Mesenchymal stem cell (in vitro differentiated cells and primary cell): ENCODE data around the gene CEP19.

Experiments
- DNase-seq: peaks from one replicate; pipeline ENCODE4 v3.0.0-alpha.2; 2013
- H2AFZ ChIP-seq: one replicate; pipeline ENCODE4 v1.6.1; 2013; ENCODE audit warnings: low read depth, mild to moderate bottlenecking, control low read depth, inconsistent platforms, low read length, moderate library complexity
- H2AK5ac ChIP-seq: 2 replicates; pipeline ENCODE4 v1.6.1; 2013; ENCODE audit warnings: low read length, moderate library complexity, mild to moderate bottlenecking, inconsistent platforms; ENCODE audit not compliant: severe bottlenecking
- H2BK120ac ChIP-seq: one replicate; pipeline ENCODE4 v1.6.1; 2013; ENCODE audit warnings: low read depth, mild to moderate bottlenecking, inconsistent platforms, low read length, moderate library complexity
- H2BK12ac ChIP-seq, 2 experiments: one replicate each; pipeline ENCODE4 v1.6.1; 2013; ENCODE audit warnings: inconsistent platforms in 2 of 2, low read length in 2 of 2, mild to moderate bottlenecking in 2 of 2, moderate library complexity in 2 of 2, control low read depth in 1 of 2
- H2BK15ac ChIP-seq: one replicate; pipeline ENCODE4 v1.6.1; 2013; ENCODE audit warnings: mild to moderate bottlenecking, low read depth, inconsistent platforms; ENCODE audit not compliant: poor library complexity, severe bottlenecking
- H2BK5ac ChIP-seq: 2 replicates; pipeline ENCODE4 v1.6.1; 2013; ENCODE audit warnings: low read depth, mild to moderate bottlenecking, low read length, control low read depth, inconsistent platforms; ENCODE audit not compliant: poor library complexity, severe bottlenecking
- H3K14ac ChIP-seq, 2 experiments: one replicate each; pipeline ENCODE4 v1.6.1; 2013; ENCODE audit warnings: inconsistent platforms in 2 of 2, low read length in 2 of 2, control low read depth in 1 of 2, mild to moderate bottlenecking in 1 of 2, moderate library complexity in 1 of 2
- H3K18ac ChIP-seq, 2 experiments: one replicate each; pipeline ENCODE4 v1.6.1; 2013; ENCODE audit warnings: inconsistent platforms in 2 of 2, low read length in 2 of 2, control low read depth in 1 of 2, low read depth in 1 of 2, mild to moderate bottlenecking in 1 of 2
- H3K23ac ChIP-seq, 2 experiments: one replicate each; pipeline ENCODE4 v1.6.1; 2013; ENCODE audit warnings: inconsistent platforms in 2 of 2, low read length in 2 of 2, mild to moderate bottlenecking in 2 of 2, moderate library complexity in 2 of 2, control low read depth in 1 of 2
- H3K27ac ChIP-seq: 2 replicates; pipeline ENCODE4 v1.5.1; 2013; ENCODE audit warnings: mild to moderate bottlenecking, moderate library complexity, low read length, control low read depth, inconsistent platforms; ENCODE audit not compliant: poor library complexity, severe bottlenecking
- H3K27me3 ChIP-seq, 2 experiments: 2 replicates each; pipeline versions ENCODE4 v1.6.1 to v1.7.0; 2013; ENCODE audit warnings: low read length in 2 of 2, mild to moderate bottlenecking in 2 of 2, moderate library complexity in 2 of 2, control low read depth in 1 of 2, inconsistent platforms in 1 of 2; ENCODE audit not compliant: control insufficient read depth in 1 of 2, insufficient read depth in 1 of 2
- H3K36me3 ChIP-seq, 2 experiments: 2 replicates each; pipeline versions ENCODE4 v1.6.1 to v1.7.0; 2013; ENCODE audit warnings: low read length in 2 of 2, control low read depth in 1 of 2, inconsistent platforms in 1 of 2, low read depth in 1 of 2, mild to moderate bottlenecking in 1 of 2; ENCODE audit not compliant: insufficient read depth in 2 of 2, control insufficient read depth in 1 of 2
- H3K4ac ChIP-seq, 2 experiments: one replicate each; pipeline ENCODE4 v1.6.1; 2013; ENCODE audit warnings: inconsistent platforms in 2 of 2, low read length in 2 of 2, mild to moderate bottlenecking in 2 of 2, moderate library complexity in 2 of 2, control low read depth in 1 of 2, low read depth in 1 of 2
- H3K4me1 ChIP-seq: 2 replicates; pipeline ENCODE4 v1.6.1; 2013; ENCODE audit warnings: low read depth, low read length, control low read depth; ENCODE audit not compliant: control insufficient read depth, insufficient read depth
- H3K4me2 ChIP-seq: 2 replicates; pipeline ENCODE4 v1.6.1; 2013; ENCODE audit warnings: low read length, mild to moderate bottlenecking, inconsistent platforms; ENCODE audit not compliant: poor library complexity, severe bottlenecking
- H3K4me3 ChIP-seq, 2 experiments: 2 replicates each; pipeline versions ENCODE4 v1.5.1 to v1.7.0; 2013; ENCODE audit warnings: low read length in 2 of 2, mild to moderate bottlenecking in 2 of 2, control low read depth in 1 of 2, low read depth in 1 of 2; ENCODE audit not compliant: insufficient read depth in 1 of 2
- H3K79me1 ChIP-seq: replicated peaks from 2 replicates; pipeline ENCODE4 v1.6.1; 2013; ENCODE audit warnings: mild to moderate bottlenecking, control low read depth, low read length, inconsistent platforms; ENCODE audit not compliant: poor library complexity, severe bottlenecking
- H3K9ac ChIP-seq: 2 replicates; pipeline ENCODE4 v1.7.0; 2013; ENCODE audit warnings: mild to moderate bottlenecking, low read length, moderate library complexity
- H3K9me3 ChIP-seq: 2 replicates; pipeline ENCODE4 v1.7.0; 2013; ENCODE audit warnings: mild to moderate bottlenecking, low read length; ENCODE audit not compliant: control insufficient read depth
- H4K8ac ChIP-seq: one replicate; pipeline ENCODE4 v1.6.1; 2013; ENCODE audit warnings: inconsistent platforms, mild to moderate bottlenecking, low read length, moderate library complexity
- H4K91ac ChIP-seq: one replicate; pipeline ENCODE4 v1.6.1; 2013; ENCODE audit warnings: mild to moderate bottlenecking, low read length, inconsistent platforms
- WGBS: methylation state at CpG from one replicate; pipeline ENCODE4 v1.1.7; 2013; ENCODE audit warnings: mixed read lengths; 5-methylcytosine and 5-hydroxymethylcytosine counted together

CEP19 gene

DNA sequence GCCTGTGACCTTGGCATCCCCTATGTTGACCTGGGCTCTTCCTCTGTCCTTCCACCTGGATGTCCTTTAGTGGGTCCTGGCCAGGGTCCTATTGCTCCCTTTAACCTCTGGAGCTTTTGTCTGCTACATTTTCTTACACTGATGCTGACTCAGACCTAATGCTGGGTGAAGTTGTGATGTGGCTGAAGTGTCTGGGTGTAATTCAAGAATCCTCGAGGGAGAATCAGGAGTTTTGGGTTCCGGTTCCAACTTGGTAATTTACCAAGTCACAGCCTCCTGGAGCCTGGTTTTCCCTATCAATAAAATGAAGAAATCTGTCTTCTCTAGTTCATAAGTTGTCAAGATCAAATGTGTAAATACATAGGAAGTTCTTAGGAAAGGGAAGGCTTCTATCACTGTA, 25.6 kb downstream of the CEP19 start:
- Histone ChIP-seq H3K4ac (no peak overlapping the region), H4K91ac (no peak overlapping the region), H2AFZ (no peak overlapping the region), H3K4me2 (no peak overlapping the region), H2BK15ac (no peak overlapping the region), H3K14ac (no peak overlapping the region), H3K4me1 (peaks cover 2% of the 10 kb centered on the region), H2BK12ac (peak overlapping the region in 1 of 2 experiments; percentile 15), H3K9me3 (no peaks in the 10 kb centered on the region), H3K4me3 (no peak overlapping the region), H4K8ac (no peak overlapping the region), H2AK5ac (no peak overlapping the region), H3K27ac (no peak overlapping the region), H3K27me3 (peaks cover 5 to 10% of the 10 kb centered on the region in 2 experiments), H3K9ac (no peak overlapping the region), H3K36me3 (no peaks in the 10 kb centered on the region), H3K23ac (no peak overlapping the region), H3K18ac (no peak overlapping the region), H2BK5ac (no peak overlapping the region), H3K79me1 (no peaks in the 10 kb centered on the region), H2BK120ac (no peak overlapping the region)
- no peak for DNase-seq
- WGBS: 63% methylated on average over 1 of the region's 2 CpGs

DNA sequence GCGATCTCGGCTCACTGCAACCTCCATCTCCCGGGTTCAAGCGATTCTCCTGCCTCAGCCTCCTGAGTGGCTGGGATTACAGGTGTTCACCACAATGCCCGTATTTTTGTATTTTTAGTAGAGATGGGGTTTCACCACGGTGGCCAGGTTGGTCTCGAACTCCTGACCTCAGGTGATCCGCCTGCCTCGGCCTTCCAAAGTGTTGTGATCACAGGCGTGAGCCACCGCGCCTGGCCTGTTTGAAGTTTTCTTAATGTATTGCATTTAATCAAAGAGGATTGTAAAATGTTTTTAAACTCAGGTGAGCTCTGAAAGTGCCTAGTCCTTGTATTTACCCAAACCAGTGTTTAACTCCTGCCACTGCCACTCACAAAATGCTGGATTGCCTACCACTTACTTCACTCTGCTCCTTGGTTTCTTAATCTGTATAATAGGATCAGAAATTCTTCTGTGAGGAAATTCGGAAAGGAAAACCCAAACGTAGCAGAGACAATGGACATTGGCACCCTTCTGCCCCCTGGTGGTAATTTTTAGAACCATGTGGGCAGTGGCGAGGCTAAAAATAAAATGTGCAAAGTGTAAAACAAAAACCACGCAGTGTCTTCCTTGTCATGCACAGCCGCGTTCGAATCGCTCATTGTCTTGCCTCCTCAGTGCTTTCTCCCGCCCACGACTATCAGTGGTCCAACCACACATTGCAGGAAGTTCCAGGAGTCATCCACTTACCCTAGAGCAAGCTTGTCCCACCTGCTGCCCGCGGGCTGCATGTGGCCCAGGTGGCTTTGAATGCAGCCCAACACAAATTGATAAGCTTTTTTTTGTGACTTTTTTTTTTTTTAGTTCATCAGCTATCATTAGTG, 27.3 kb downstream of the CEP19 start:
- no peak overlapping the region for H2BK15ac ChIP-seq
- H3K4me1 ChIP-seq: peaks cover 2% of the 10 kb centered on the region
- H3K18ac ChIP-seq: peak overlapping the region in 1 of 2 experiments; percentile 21
- WGBS: 49% methylated on average over 19 of the region's 24 CpGs
- H3K9me3 ChIP-seq: no peaks in the 10 kb centered on the region
- H3K4me3 ChIP-seq: no peak overlapping the region
- no peak overlapping the region for H2BK120ac ChIP-seq
- H3K14ac ChIP-seq: no peak overlapping the region
- peaks cover 9 to 15% of the 10 kb centered on the region in 2 experiments for H3K27me3 ChIP-seq
- H4K8ac ChIP-seq: no peak overlapping the region
- H3K9ac ChIP-seq: peak overlapping the region; percentile 51
- H2BK12ac ChIP-seq: no peak overlapping the region
- no peaks in the 10 kb centered on the region for H3K79me1 ChIP-seq
- no peaks in the 10 kb centered on the region for H3K36me3 ChIP-seq
- H3K4ac ChIP-seq: no peak overlapping the region
- no peak overlapping the region for H3K27ac ChIP-seq
- no peak overlapping the region for H3K23ac ChIP-seq
- peak; percentile 61 for DNase-seq
- no peak overlapping the region for H3K4me2 ChIP-seq
- no peak overlapping the region for H2AFZ ChIP-seq
- H2BK5ac ChIP-seq: no peak overlapping the region
- H4K91ac ChIP-seq: no peak overlapping the region
- no peak overlapping the region for H2AK5ac ChIP-seq

DNA sequence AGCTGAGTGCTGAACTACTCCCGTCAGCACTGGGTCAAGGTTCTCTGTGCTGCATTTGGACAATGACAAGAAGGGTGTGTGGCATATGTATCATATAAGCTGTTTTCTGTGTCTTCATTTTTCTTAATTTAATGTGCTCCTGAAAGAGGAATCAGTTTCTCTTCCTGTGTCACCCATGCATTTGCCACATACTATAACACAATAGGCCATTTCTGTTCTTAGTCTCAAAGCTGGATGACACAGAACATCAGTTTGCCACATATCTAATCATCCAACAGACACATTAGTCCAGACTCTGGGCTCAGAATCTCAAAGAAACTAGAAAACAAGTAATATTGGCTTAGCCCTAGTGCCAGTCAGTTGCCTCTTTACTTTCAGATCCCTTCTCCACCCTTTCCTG, 34.1 kb downstream of the CEP19 start:
- DNase-seq: no peak
- H4K8ac ChIP-seq: no peak overlapping the region
- H3K4me1 ChIP-seq: no peaks in the 10 kb centered on the region
- H3K18ac ChIP-seq: no peak overlapping the region
- H3K9ac ChIP-seq: no peak overlapping the region
- H3K36me3 ChIP-seq: no peaks in the 10 kb centered on the region
- no peak overlapping the region for H2BK12ac ChIP-seq
- no peak overlapping the region for H4K91ac ChIP-seq
- H3K23ac ChIP-seq: no peak overlapping the region
- no peaks in the 10 kb centered on the region for H3K79me1 ChIP-seq
- H2AK5ac ChIP-seq: no peak overlapping the region
- H2BK120ac ChIP-seq: no peak overlapping the region
- H2BK5ac ChIP-seq: no peak overlapping the region
- H3K27me3 ChIP-seq: peaks cover 15 to 33% of the 10 kb centered on the region in 2 experiments
- H2AFZ ChIP-seq: no peak overlapping the region
- H3K4me2 ChIP-seq: no peak overlapping the region
- H3K14ac ChIP-seq: no peak overlapping the region
- H3K27ac ChIP-seq: no peak overlapping the region
- H3K9me3 ChIP-seq: no peaks in the 10 kb centered on the region
- WGBS: 75% methylated on average over 1 of the region's 1 CpG
- H3K4me3 ChIP-seq: no peak overlapping the region
- H2BK15ac ChIP-seq: no peak overlapping the region
- no peak overlapping the region for H3K4ac ChIP-seq

DNA sequence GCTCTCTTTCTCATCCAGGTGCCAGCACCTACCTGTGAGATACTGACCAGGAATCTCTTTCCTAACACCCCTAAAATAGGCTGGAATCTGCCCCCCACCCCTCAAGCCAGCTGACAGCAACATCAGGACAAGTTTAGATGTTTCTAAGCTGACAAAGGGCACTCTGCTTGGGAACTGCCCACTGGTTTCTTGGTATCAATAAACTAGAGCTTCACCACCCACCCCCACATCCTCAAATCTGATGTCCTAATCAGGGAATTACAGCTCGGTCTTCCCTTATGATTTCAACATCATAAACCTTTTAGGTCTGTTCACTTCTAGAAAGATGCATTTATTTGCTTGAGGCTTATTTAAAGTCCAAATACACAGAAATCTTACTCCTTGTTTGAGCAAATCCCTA, 34.7 kb downstream of the CEP19 start:
- no peaks in the 10 kb centered on the region for H3K4me1 ChIP-seq
- H2AFZ ChIP-seq: no peak overlapping the region
- 80% methylated on average over 1 of the region's 1 CpG for whole genome bisulfite sequencing
- H3K23ac ChIP-seq: no peak overlapping the region
- no peak overlapping the region for H4K91ac ChIP-seq
- no peak overlapping the region for H2BK15ac ChIP-seq
- no peak overlapping the region for H2BK12ac ChIP-seq
- H3K4ac ChIP-seq: no peak overlapping the region
- no peak overlapping the region for H2BK5ac ChIP-seq
- no peak overlapping the region for H3K27ac ChIP-seq
- no peak for DNase-seq
- no peak overlapping the region for H2AK5ac ChIP-seq
- H3K18ac ChIP-seq: no peak overlapping the region
- H3K9ac ChIP-seq: no peak overlapping the region
- H3K4me2 ChIP-seq: no peak overlapping the region
- no peak overlapping the region for H4K8ac ChIP-seq
- H3K36me3 ChIP-seq: no peaks in the 10 kb centered on the region
- H2BK120ac ChIP-seq: no peak overlapping the region
- no peak overlapping the region for H3K14ac ChIP-seq
- no peaks in the 10 kb centered on the region for H3K79me1 ChIP-seq
- H3K4me3 ChIP-seq: no peak overlapping the region
- H3K9me3 ChIP-seq: no peaks in the 10 kb centered on the region
- H3K27me3 ChIP-seq: peaks cover 15 to 33% of the 10 kb centered on the region in 2 experiments
